Pancreas (tissue), 10 donors: ENCODE measurements around the gene SLC19A1. TPM values are rescaled to one million over a fixed set of nuclear protein-coding genes. Genes with fewer than 3 reads are reported as not detected.
A peak's percentile ranks its signal among the peaks of the same experiment; 100 is the strongest.

Experiments
- ATAC-seq, 4 donors: fragments of 200-7000 bp; cut with Tn5 transposase; one replicate each; pipeline versions ENCODE4 v1.8.0 to v1.9.1; 2020; ENCODE audit warnings: mild to moderate bottlenecking in 4 of 4, moderate library complexity in 4 of 4
- DNase-seq, 6 donors: peaks; one replicate each; pipeline ENCODE4 v3.0.0-alpha.2; 2020
- FAIRE-seq: peaks from 2 replicates; lab custom pipeline; 2012; peaks lifted over from hg19 to GRCh38; lab: Jason Lieb, UNC
- H3K27ac ChIP-seq, 4 donors: fragments of 200-600 bp; sonication (generic); 1 replicate in 3 of 4; 2 replicates in 1 of 4; pipeline versions ENCODE4 v1.5.0 to v1.8.0; 2020
- H3K27me3 ChIP-seq, 4 donors: fragments of 200-600 bp; one replicate each; pipeline ENCODE4 v1.8.0; 2021
- H3K36me3 ChIP-seq, 3 donors: fragments of 200-600 bp; sonication (generic) in 1 of 3; one replicate each; pipeline versions ENCODE4 v1.5.0 to v1.8.0; 2020 to 2021
- H3K4me1 ChIP-seq, 3 donors: fragments of 200-600 bp; one replicate each; pipeline ENCODE4 v1.8.0; 2021
- H3K4me3 ChIP-seq, 4 donors: fragments of 200-600 bp; sonication (generic) in 2 of 4; one replicate each; pipeline versions ENCODE4 v1.5.0 to v1.8.0; 2020 to 2021
- H3K9me3 ChIP-seq, 4 donors: fragments of 200-600 bp; one replicate each; pipeline ENCODE4 v1.8.0; 2021
- CTCF ChIP-seq, 4 donors: fragments of 200-600 bp; sonication (generic) in 3 of 4; IDR thresholded peaks; one replicate each; pipeline versions ENCODE4 v1.5.0 to v1.8.0; 2021; ENCODE audit warnings: antibody characterized with exemption in 4 of 4
- WGBS, 2 donors: extraction: QIAGEN DNeasy Blood & Tissue Kit; methylation state at CpG; one replicate each; pipeline ENCODE4 v1.1.7; 2013; 5-methylcytosine and 5-hydroxymethylcytosine counted together
- intact Hi-C, 3 donors: fragments of 100-400 bp; cut with DNase I; formaldehyde crosslinking; loops; one replicate each; pipeline versions ENCODE4 v1.11.1 to v1.14.2; 2022
- polyA plus RNA-seq, 2 donors: library from polyadenylated mRNA; stranded (reverse); fragments of 200-250 nt; gene quantifications; one replicate each; pipeline ENCODE4 v1.2.3, GENCODE V29; 2013
- total RNA-seq, 6 donors: library from RNA; stranded (reverse); fragmentation: NEBNext Ultra II Directional in 4 of 6; extraction: Animal tissue kit (Norgen Biotek cat#: 25700) in 4 of 6; gene quantifications; one replicate each; pipeline versions ENCODE4 v1.2.1 to v1.2.4, GENCODE V29; 2021 to 2023
- donor health status: healthy with polysubstance abuse.
- donor health status: DM: no; HTN: no; CAD: no; lungs with moderate emphysema.
- donor health status: DM: no; HTN: no; CAD: no.
- donor health status: control.
- donor health status: control.
- donor health status: Bipolar disorder and iron deficiency.
- donor health status: DM: yes; HTN: yes; CAD: no.
- donor health status: DM: no; HTN: no; CAD: no.
- donor health status: DM: no; HTN: no; CAD: no.
- donor health status: DM: yes; HTN: yes; CAD: no.

The SLC19A1 gene
- total and polyA plus RNA-seq, 8 donors, result 4.4 to 11.2 (median 5.4) TPM

GRCh38 chr21:45558044-45558721 is 15.9 kb upstream of the SLC19A1 start:
- Histone ChIP-seq H3K27me3 (no peaks in the 10 kb centered on the region), H3K4me1 (no peaks in the 10 kb centered on the region), H3K27ac (no peak overlapping the region), H3K4me3 (no peak overlapping the region), H3K36me3 (no peaks in the 10 kb centered on the region), H3K9me3 (no peaks in the 10 kb centered on the region)
- DNase-seq (peak in 1 of 6 donors; percentile 43), FAIRE-seq (no peak), ATAC-seq (no peak)
- intact Hi-C loops, result loop anchor here in 2 of 3 donors (5.0 to 10.0 kb wide), 3 partner anchors 39 to 259 kb away; no protein-coding TSS in a partner anchor
- no peak for TF ChIP-seq CTCF (IDR thresholded peaks at IDR 0.05)
- whole genome bisulfite sequencing, 2 donors, result 73 to 85% methylated on average over 26 of the region's 26 CpGs

- Histone ChIP-seq H3K4me1 (no peaks in the 10 kb centered on the region), H3K36me3 (no peaks in the 10 kb centered on the region), H3K27ac (no peak overlapping the region), H3K4me3 (no peak overlapping the region), H3K27me3 (no peaks in the 10 kb centered on the region), H3K9me3 (no peaks in the 10 kb centered on the region)
- FAIRE-seq (no peak), ATAC-seq (no peak), DNase-seq (peak in 2 of 6 donors; percentile 15 to 45)
- intact Hi-C loops, result loop anchor here in 2 of 3 donors (5.0 to 10.0 kb wide), 3 partner anchors 40 to 260 kb away; no protein-coding TSS in a partner anchor
- no peak for TF ChIP-seq CTCF (IDR thresholded peaks at IDR 0.05)
- 75 to 82% methylated on average over 14 of the region's 14 CpGs for WGBS, 2 donors
Observed at GRCh38 chr21:45557616-45558043, 15.4 kb upstream of the SLC19A1 start.

- Histone ChIP-seq H3K9me3 (no peaks in the 10 kb centered on the region), H3K27me3 (no peaks in the 10 kb centered on the region), H3K4me1 (no peaks in the 10 kb centered on the region), H3K27ac (no peak overlapping the region), H3K4me3 (no peak overlapping the region), H3K36me3 (no peaks in the 10 kb centered on the region)
- 83 to 87% methylated on average over 33 of the region's 33 CpGs for WGBS, 2 donors
- no peak for ATAC-seq
- TF ChIP-seq CTCF (IDR thresholded peaks at IDR 0.05), result no peak
- FAIRE-seq, result no peak
- DNase-seq, result peak in 3 of 6 donors; percentile 41 to 80 (median 55)
- intact Hi-C loops, result loop anchor here in 2 of 3 donors (5.0 to 10.0 kb wide), 3 partner anchors 40 to 260 kb away; no protein-coding TSS in a partner anchor
Observed at GRCh38 chr21:45556645-45557615, 14.7 kb upstream of the SLC19A1 start.

GRCh38 chr21:45556302-45556644 is 14.0 kb upstream of the SLC19A1 start:
- FAIRE-seq, result no peak
- Histone ChIP-seq H3K4me3 (peak overlapping the region in 2 of 4 donors; percentile 40 to 59), H3K27me3 (no peaks in the 10 kb centered on the region), H3K27ac (peak overlapping the region; percentile 79 to 96 (median 94)), H3K4me1 (no peaks in the 10 kb centered on the region), H3K36me3 (no peaks in the 10 kb centered on the region), H3K9me3 (no peaks in the 10 kb centered on the region)
- WGBS, 2 donors, result 26 to 29% methylated on average over 12 of the region's 12 CpGs
- no peak for DNase-seq
- ATAC-seq, result no peak
- intact Hi-C loops, result loop anchor here in 2 of 3 donors (5.0 to 10.0 kb wide), 3 partner anchors 41 to 261 kb away; no protein-coding TSS in a partner anchor
- no peak for TF ChIP-seq CTCF (IDR thresholded peaks at IDR 0.05)
